BE2C (cell line): Measurements from ENCODE around the gene ATXN7L3B.

Experiments
- DNase-seq: peaks from one replicate; pipeline ENCODE4 v3.0.0-alpha.2; 2020
- H3K27me3 ChIP-seq: fragments of 250-450 bp; sonication (Bioruptor Pico); 2 replicates; pipeline ENCODE4 v1.5.1; 2020; ENCODE audit warnings: mild to moderate bottlenecking
- H3K36me3 ChIP-seq: fragments of 250-450 bp; sonication (Bioruptor Pico); 2 replicates; pipeline ENCODE4 v1.5.1; 2020; ENCODE audit warnings: mild to moderate bottlenecking
- H3K4me1 ChIP-seq: fragments of 250-450 bp; sonication (Bioruptor Pico); 2 replicates; pipeline ENCODE4 v1.5.1; 2020
- H3K4me3 ChIP-seq: 2 replicates; pipeline ENCODE4 v1.5.1; 2011; ENCODE audit warnings: low read depth, low read length
- H3K9me3 ChIP-seq: fragments of 250-450 bp; sonication (Bioruptor Pico); 2 replicates; pipeline ENCODE4 v1.5.1; 2020
- CTCF ChIP-seq: IDR thresholded peaks from 2 replicates; pipeline ENCODE4 v1.5.1; 2012; ENCODE audit warnings: mild to moderate bottlenecking, low read depth, low read length

Gene ATXN7L3B

GRCh38 chr12:74527491-74527890, 10.1 kb upstream of the ATXN7L3B start:
- no peak for TF ChIP-seq CTCF
- DNase-seq, result no peak
- H3K36me3 ChIP-seq, result no peaks in the 10 kb centered on the region

GRCh38 chr12:74530676-74531075, 7.0 kb upstream of the ATXN7L3B start:
- no peaks in the 10 kb centered on the region for H3K4me1 ChIP-seq
- TF ChIP-seq CTCF, result no peak
- no peaks in the 10 kb centered on the region for H3K36me3 ChIP-seq
- peaks cover 4% of the 10 kb centered on the region; the same call in 1 of the 2 replicates for H3K27me3 ChIP-seq
- no peaks in the 10 kb centered on the region for H3K9me3 ChIP-seq
- DNase-seq, result no peak
- H3K4me3 ChIP-seq, result no peak overlapping the region

More at GRCh38 chr12:74527491-74527890, 10.1 kb upstream of the ATXN7L3B start:
- no peak overlapping the region for H3K4me3 ChIP-seq
- H3K4me1 ChIP-seq, result no peaks in the 10 kb centered on the region
- peaks cover 10% of the 10 kb centered on the region for H3K27me3 ChIP-seq
- no peaks in the 10 kb centered on the region for H3K9me3 ChIP-seq

DNA sequence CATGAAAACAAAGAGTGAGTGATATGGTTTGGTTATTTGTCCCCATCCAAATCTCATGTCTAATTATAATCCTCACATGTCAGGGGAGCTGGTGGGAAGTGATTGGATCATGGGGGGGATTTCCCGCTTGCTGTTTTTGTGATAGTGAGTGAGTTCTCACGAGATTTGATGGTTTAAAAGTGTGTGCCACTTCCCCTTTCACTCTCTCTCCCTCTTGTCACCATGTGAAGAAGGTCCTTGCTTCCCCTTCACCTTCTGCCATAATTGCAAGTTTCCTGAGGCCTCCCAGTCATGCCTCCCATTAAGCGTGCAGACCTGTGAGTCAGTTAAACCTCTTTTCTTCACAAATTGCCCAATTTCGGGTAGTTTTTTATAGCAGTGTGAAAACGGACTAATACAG, 2.1 kb upstream of the ATXN7L3B start:
- peaks cover 15% of the 10 kb centered on the region for H3K36me3 ChIP-seq
- no peak for DNase-seq
- TF ChIP-seq CTCF, result no peak
- H3K27me3 ChIP-seq, result no peaks in the 10 kb centered on the region; the same call in 1 of the 2 replicates
- H3K9me3 ChIP-seq, result no peaks in the 10 kb centered on the region
- H3K4me1 ChIP-seq, result peaks cover 2% of the 10 kb centered on the region; the same call in 1 of the 2 replicates
- no peak overlapping the region for H3K4me3 ChIP-seq

- Histone ChIP-seq H3K4me3 (peak overlapping the region; percentile 94), H3K4me1 (peaks cover 2% of the 10 kb centered on the region; the same call in 1 of the 2 replicates), H3K36me3 (peaks cover 24% of the 10 kb centered on the region), H3K9me3 (no peaks in the 10 kb centered on the region), H3K27me3 (no peaks in the 10 kb centered on the region)
- TF ChIP-seq CTCF, result peak; percentile 66
- no peak for DNase-seq
Observed at GRCh38 chr12:74537126-74537706, 419 bp upstream of the ATXN7L3B start.

DNA sequence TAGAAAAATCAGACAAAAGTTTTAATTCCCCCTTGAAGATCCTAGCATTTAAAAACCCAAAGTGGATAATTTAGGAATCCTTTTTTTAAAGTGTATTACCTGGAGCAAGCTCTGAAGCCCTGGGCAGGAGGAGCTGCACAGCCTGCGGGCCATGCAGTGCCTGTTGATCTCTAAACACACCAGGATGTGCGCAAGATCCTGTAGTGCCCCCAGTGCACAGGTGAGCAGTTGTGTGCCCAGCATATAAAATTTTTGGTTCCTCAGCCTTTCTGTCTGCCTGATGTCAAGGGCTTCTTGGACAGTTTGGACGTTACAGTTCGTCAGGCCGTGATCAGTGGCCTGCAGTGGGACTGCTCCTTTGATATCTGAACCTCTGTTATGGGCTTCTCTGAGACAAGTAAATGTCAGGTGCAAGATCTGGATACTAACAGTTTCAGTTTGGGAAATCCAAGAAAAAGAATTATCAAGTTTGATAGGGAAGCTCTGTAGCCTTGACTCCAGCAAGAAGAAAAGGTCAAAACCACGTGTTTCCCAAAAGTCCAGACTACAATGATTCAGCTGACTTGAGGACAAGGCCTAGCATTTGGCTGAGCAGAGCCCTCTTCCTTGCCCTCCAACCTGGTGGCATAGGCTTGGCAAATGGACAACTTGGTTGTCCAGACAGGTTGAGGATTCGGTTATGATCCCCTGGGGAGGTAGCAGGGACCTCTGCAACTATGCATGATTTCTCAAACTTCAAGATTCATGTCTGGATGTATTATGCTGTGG, 1.0 kb downstream of the ATXN7L3B start:
- H3K27me3 ChIP-seq, result no peaks in the 10 kb centered on the region
- TF ChIP-seq CTCF, result no peak
- H3K4me3 ChIP-seq, result peak overlapping the region; percentile 94
- H3K36me3 ChIP-seq, result peaks cover 24% of the 10 kb centered on the region
- peaks cover 2% of the 10 kb centered on the region; the same call in 1 of the 2 replicates for H3K4me1 ChIP-seq
- DNase-seq, result no peak
- no peaks in the 10 kb centered on the region for H3K9me3 ChIP-seq

DNA sequence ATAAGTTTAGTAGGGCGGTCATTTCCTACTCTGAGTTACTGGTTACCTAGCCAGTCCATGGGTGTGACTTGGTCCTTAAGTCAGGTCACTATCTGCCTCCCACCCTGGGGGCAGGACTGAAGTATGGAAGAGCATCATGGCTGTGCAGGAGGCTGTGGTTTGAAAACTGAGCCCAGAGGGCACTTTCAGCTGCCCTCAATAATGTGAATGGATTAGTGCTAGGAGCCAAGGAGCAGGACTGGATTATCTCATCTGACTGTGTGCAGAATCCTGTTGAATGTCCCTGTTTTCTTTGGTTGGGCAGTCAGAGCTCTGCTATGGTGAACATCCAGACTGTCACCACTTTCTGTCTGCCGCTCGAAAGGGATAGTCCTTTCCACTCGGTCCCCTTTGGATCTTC, 1.6 kb downstream of the ATXN7L3B start:
- peaks cover 2% of the 10 kb centered on the region; the same call in 1 of the 2 replicates for H3K4me1 ChIP-seq
- no peak for TF ChIP-seq CTCF
- no peaks in the 10 kb centered on the region for H3K27me3 ChIP-seq
- DNase-seq, result no peak
- peak overlapping the region; percentile 94 for H3K4me3 ChIP-seq
- peaks cover 24% of the 10 kb centered on the region for H3K36me3 ChIP-seq
- H3K9me3 ChIP-seq, result no peaks in the 10 kb centered on the region
